Activated T-cell treated with anti-CD3 and anti-CD28 coated beads, Interleukin-2, amount 50 U/mL, for 72 hours (primary cell): ENCODE results near the gene SSBP3. TPM values are rescaled to one million over a fixed set of nuclear protein-coding genes. Genes with fewer than 3 reads are reported as not detected.
"Not testable (repeated sequence)": the region's sequence is repeated elsewhere in the genome, so short reads cannot be mapped to it uniquely, and the experiment has no call there.

Experiments used
- ATAC-seq, 2 donors: fragments of 150-1000 bp; cut with Tn5 transposase; replicated peaks in 1 of 2; 2 replicates each; pipeline ENCODE4 v1.10.0; 2021; ENCODE audit warnings: moderate library complexity in 2 of 2, mild to moderate bottlenecking in 1 of 2
- DNase-seq, 2 donors: peaks; one replicate each; pipeline ENCODE4 v3.0.0; 2021 to 2022; ENCODE audit warnings: mixed read lengths in 1 of 2
- H3K27ac Mint-ChIP-seq: one replicate; pipeline ENCODE4 v1.8.0; 2022; ENCODE audit warnings: mild to moderate bottlenecking, moderate library complexity, mixed read lengths
- H3K27me3 Mint-ChIP-seq: one replicate; pipeline ENCODE4 v1.8.0; 2022; ENCODE audit warnings: low read depth, mixed read lengths
- H3K36me3 Mint-ChIP-seq, 2 donors: one replicate each; pipeline ENCODE4 v1.8.0; 2022; ENCODE audit warnings: mixed read lengths in 2 of 2, mild to moderate bottlenecking in 1 of 2; ENCODE audit not compliant: insufficient read depth in 2 of 2
- H3K4me1 Mint-ChIP-seq: one replicate; pipeline ENCODE4 v1.8.0; 2022; ENCODE audit warnings: low read depth, mixed read lengths
- H3K4me3 Mint-ChIP-seq, 2 donors: one replicate each; pipeline ENCODE4 v1.8.0; 2022; ENCODE audit warnings: mild to moderate bottlenecking in 2 of 2, mixed read lengths in 2 of 2, moderate library complexity in 2 of 2
- H3K9me3 Mint-ChIP-seq, 2 donors: one replicate each; pipeline ENCODE4 v1.8.0; 2022; ENCODE audit warnings: mixed read lengths in 2 of 2
- total RNA-seq, 2 donors: library from RNA; stranded (reverse); gene quantifications; one replicate each; pipeline ENCODE4 v1.2.3, GENCODE V29; 2022

Gene SSBP3
- total RNA-seq, 2 donors from 2014 or later, result 70.1 to 84.9 TPM

- no peaks in the 10 kb centered on the region for H3K36me3 Mint-ChIP-seq
- no peak for ATAC-seq
- H3K27me3 Mint-ChIP-seq, result no peaks in the 10 kb centered on the region
- DNase-seq, result no peak
- H3K27ac Mint-ChIP-seq, result no peak overlapping the region
- no peak overlapping the region for H3K4me3 Mint-ChIP-seq
- H3K4me1 Mint-ChIP-seq, result no peaks in the 10 kb centered on the region
- H3K9me3 Mint-ChIP-seq, result no peaks in the 10 kb centered on the region
Observed at GRCh38 chr1:54424398-54424797, 18.2 kb upstream of the SSBP3 start.

- no peak for DNase-seq
- peaks cover 12% of the 10 kb centered on the region for H3K27me3 Mint-ChIP-seq
Observed at GRCh38 chr1:54421101-54421504, 14.9 kb upstream of the SSBP3 start.

GRCh38 chr1:54418598-54418997 lies 12.4 kb upstream of the SSBP3 start:
- H3K36me3 Mint-ChIP-seq, H3K27ac Mint-ChIP-seq, H3K9me3 Mint-ChIP-seq, ATAC-seq, H3K4me3 Mint-ChIP-seq, DNase-seq, H3K4me1 Mint-ChIP-seq: not testable (repeated sequence)
- peaks cover 13% of the 10 kb centered on the region for H3K27me3 Mint-ChIP-seq

More at GRCh38 chr1:54421101-54421504, 14.9 kb upstream of the SSBP3 start:
- Mint-ChIP-seq H3K4me3 (no peak overlapping the region), H3K4me1 (no peaks in the 10 kb centered on the region), H3K36me3 (no peaks in the 10 kb centered on the region), H3K27ac (no peak overlapping the region), H3K9me3 (no peaks in the 10 kb centered on the region)
- ATAC-seq, result no peak

GRCh38 chr1:54417123-54417522 lies 10.9 kb upstream of the SSBP3 start:
- H3K36me3 Mint-ChIP-seq, result no peaks in the 10 kb centered on the region
- H3K27ac Mint-ChIP-seq, result no peak overlapping the region
- H3K27me3 Mint-ChIP-seq, result peaks cover 13% of the 10 kb centered on the region
- DNase-seq (no peak), ATAC-seq (no peak)
- H3K4me1 Mint-ChIP-seq, result peaks cover 11% of the 10 kb centered on the region
- H3K4me3 Mint-ChIP-seq, result no peak overlapping the region
- H3K9me3 Mint-ChIP-seq, result no peaks in the 10 kb centered on the region

GRCh38 chr1:54416435-54416834 lies 10.2 kb upstream of the SSBP3 start:
- no peak for DNase-seq
- Mint-ChIP-seq H3K4me1 (peaks cover 11% of the 10 kb centered on the region), H3K36me3 (no peaks in the 10 kb centered on the region), H3K27ac (no peak overlapping the region), H3K4me3 (no peak overlapping the region), H3K27me3 (peaks cover 13% of the 10 kb centered on the region), H3K9me3 (no peaks in the 10 kb centered on the region)
- no peak for ATAC-seq

GRCh38 chr1:54415991-54416390 lies 9.8 kb upstream of the SSBP3 start:
- Mint-ChIP-seq H3K27ac (no peak overlapping the region), H3K4me3 (no peak overlapping the region), H3K27me3 (peaks cover 13% of the 10 kb centered on the region), H3K4me1 (peaks cover 11% of the 10 kb centered on the region), H3K36me3 (no peaks in the 10 kb centered on the region), H3K9me3 (no peaks in the 10 kb centered on the region)
- ATAC-seq (no peak), DNase-seq (no peak)

- H3K9me3 Mint-ChIP-seq, result no peaks in the 10 kb centered on the region
- no peak overlapping the region for H3K27ac Mint-ChIP-seq
- ATAC-seq, result no peak
- peaks cover 13% of the 10 kb centered on the region for H3K27me3 Mint-ChIP-seq
- H3K4me3 Mint-ChIP-seq, result no peak overlapping the region
- no peaks in the 10 kb centered on the region for H3K36me3 Mint-ChIP-seq
- peaks cover 11% of the 10 kb centered on the region for H3K4me1 Mint-ChIP-seq
- no peak for DNase-seq
Observed at GRCh38 chr1:54415533-54415932, 9.3 kb upstream of the SSBP3 start.

- H3K27ac Mint-ChIP-seq, result no peak overlapping the region
- ATAC-seq, result no peak
Observed at GRCh38 chr1:54413732-54414131, 7.5 kb upstream of the SSBP3 start.

GRCh38 chr1:54413295-54413694 lies 7.1 kb upstream of the SSBP3 start:
- H3K9me3 Mint-ChIP-seq, result no peaks in the 10 kb centered on the region
- H3K36me3 Mint-ChIP-seq, result no peaks in the 10 kb centered on the region
- H3K4me3 Mint-ChIP-seq, result peak overlapping the region; percentile 73 to 74
- DNase-seq, result peak; percentile 11 to 21
- peak; percentile 34 to 40 for ATAC-seq
- peaks cover 28% of the 10 kb centered on the region for H3K4me1 Mint-ChIP-seq
- H3K27me3 Mint-ChIP-seq, result peaks cover 13% of the 10 kb centered on the region
- H3K27ac Mint-ChIP-seq, result peak overlapping the region; percentile 44

More at GRCh38 chr1:54413732-54414131, 7.5 kb upstream of the SSBP3 start:
- Mint-ChIP-seq H3K36me3 (no peaks in the 10 kb centered on the region), H3K9me3 (no peaks in the 10 kb centered on the region), H3K27me3 (peaks cover 13% of the 10 kb centered on the region), H3K4me1 (peaks cover 24% of the 10 kb centered on the region), H3K4me3 (no peak overlapping the region)
- DNase-seq, result no peak

- ATAC-seq (no peak), DNase-seq (no peak)
- no peak overlapping the region for H3K27ac Mint-ChIP-seq
- H3K36me3 Mint-ChIP-seq, result no peaks in the 10 kb centered on the region
- peaks cover 36% of the 10 kb centered on the region for H3K4me1 Mint-ChIP-seq
- H3K9me3 Mint-ChIP-seq, result no peaks in the 10 kb centered on the region
- no peaks in the 10 kb centered on the region for H3K27me3 Mint-ChIP-seq
- no peak overlapping the region for H3K4me3 Mint-ChIP-seq
Observed at GRCh38 chr1:54410359-54410758, 4.2 kb upstream of the SSBP3 start.

GRCh38 chr1:54409156-54410142 lies 3.3 kb upstream of the SSBP3 start:
- Mint-ChIP-seq H3K4me1 (peaks cover 40% of the 10 kb centered on the region), H3K27me3 (no peaks in the 10 kb centered on the region), H3K36me3 (no peaks in the 10 kb centered on the region), H3K9me3 (no peaks in the 10 kb centered on the region), H3K27ac (peak overlapping the region; percentile 30), H3K4me3 (peak overlapping the region; percentile 62 to 93)
- ATAC-seq (peak; percentile 36 to 45), DNase-seq (peak; percentile 33 to 38)

GRCh38 chr1:54408147-54409066 lies 2.2 kb upstream of the SSBP3 start:
- peaks cover 0 to 3% of the 10 kb centered on the region in 2 donors for H3K36me3 Mint-ChIP-seq
- no peak for ATAC-seq
- DNase-seq, result peak in 1 of 2 donors; percentile 7
- H3K4me3 Mint-ChIP-seq, result peak overlapping the region; percentile 62 to 93
- H3K27ac Mint-ChIP-seq, result peak overlapping the region; percentile 84
- H3K27me3 Mint-ChIP-seq, result no peaks in the 10 kb centered on the region
- no peaks in the 10 kb centered on the region for H3K9me3 Mint-ChIP-seq
- peaks cover 46% of the 10 kb centered on the region for H3K4me1 Mint-ChIP-seq
